Ascending aorta (tissue), 2 donors: ENCODE data around the gene PRCP. TPM values are rescaled to one million over a fixed set of nuclear protein-coding genes. Genes with fewer than 3 reads are reported as not detected.

Source experiments
- DNase-seq, 2 donors: peaks; one replicate each; pipeline ENCODE4 v3.0.0-alpha.2; 2019; ENCODE audit warnings: low spot score in 2 of 2
- H3K27ac ChIP-seq, 2 donors: fragments of 200-600 bp; sonication (generic); one replicate each; pipeline ENCODE4 v1.5.1; 2016 to 2017; ENCODE audit warnings: mild to moderate bottlenecking in 1 of 2
- H3K27me3 ChIP-seq: fragments of 200-600 bp; sonication (generic); one replicate; pipeline ENCODE4 v1.5.1; 2017
- H3K36me3 ChIP-seq, 2 donors: fragments of 200-600 bp; sonication (generic); one replicate each; pipeline ENCODE4 v1.5.1; 2016
- H3K4me1 ChIP-seq, 2 donors: fragments of 200-600 bp; sonication (generic); one replicate each; pipeline ENCODE4 v1.5.1; 2016 to 2017; ENCODE audit warnings: mild to moderate bottlenecking in 1 of 2
- H3K4me3 ChIP-seq, 2 donors: fragments of 200-600 bp; sonication (generic); one replicate each; pipeline ENCODE4 v1.5.1; 2016 to 2017; ENCODE audit warnings: mild to moderate bottlenecking in 1 of 2
- H3K9me3 ChIP-seq, 2 donors: fragments of 200-600 bp; sonication (generic); one replicate each; pipeline ENCODE4 v1.5.1; 2016
- intact Hi-C: fragments of 100-400 bp; cut with DNase I; formaldehyde crosslinking; loops from one replicate; pipeline ENCODE4 v1.15.1; 2023
- total RNA-seq: library from RNA; depleted of rRNA; stranded (reverse); fragments of >200 nt; gene quantifications from one replicate; pipeline ENCODE4 v1.1.0, GENCODE V29; 2016
- TF ChIP-seq, protein P1 (sequence below), 3 experiments: fragments of 200-600 bp in 2 of 3; fragments of 450-650 bp in 1 of 3; sonication (generic) in 2 of 3; IDR thresholded peaks; one replicate each; pipeline ENCODE4 v1.5.1; 2016 to 2019; ENCODE audit warnings: antibody characterized with exemption in 3 of 3, mild to moderate bottlenecking in 1 of 3, moderate library complexity in 1 of 3

The PRCP gene
- total RNA-seq, 1 donor from 2014 or later = 151 TPM

DNA sequence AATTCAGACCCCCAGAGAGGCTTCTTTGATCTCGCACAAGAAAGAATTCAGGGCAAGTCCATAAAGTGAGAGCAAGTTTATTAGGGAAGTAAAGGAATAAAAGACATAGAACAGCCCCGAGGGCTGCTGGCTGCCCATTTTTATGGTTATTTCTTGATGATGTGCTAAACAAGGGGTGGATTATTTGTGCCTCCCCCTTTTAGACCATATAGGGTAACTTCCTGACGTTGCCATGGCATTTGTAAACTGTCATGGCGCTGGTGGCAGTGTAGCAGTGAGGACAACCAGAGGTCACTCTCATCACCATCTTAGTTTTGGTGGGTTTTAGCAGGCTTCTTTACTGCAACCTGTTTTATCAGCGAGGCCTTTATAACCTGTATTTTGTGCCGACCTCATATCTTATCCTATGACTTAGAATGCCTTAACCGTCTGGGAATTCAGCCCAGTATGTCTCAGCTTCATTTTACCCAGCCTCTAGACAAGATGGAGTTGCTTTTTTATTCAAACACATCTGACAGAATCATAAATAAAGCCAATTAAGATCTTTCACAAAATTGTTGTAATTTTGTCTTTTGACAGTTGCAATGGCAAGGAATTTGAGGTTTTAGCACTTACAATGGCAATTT, 8.9 kb upstream of the PRCP start:
- Histone ChIP-seq H3K4me3 (no peak overlapping the region), H3K9me3 (no peaks in the 10 kb centered on the region), H3K4me1 (no peaks in the 10 kb centered on the region), H3K27ac (no peak overlapping the region), H3K36me3 (no peaks in the 10 kb centered on the region), H3K27me3 (no peaks in the 10 kb centered on the region)
- TF ChIP-seq, protein P1, sequence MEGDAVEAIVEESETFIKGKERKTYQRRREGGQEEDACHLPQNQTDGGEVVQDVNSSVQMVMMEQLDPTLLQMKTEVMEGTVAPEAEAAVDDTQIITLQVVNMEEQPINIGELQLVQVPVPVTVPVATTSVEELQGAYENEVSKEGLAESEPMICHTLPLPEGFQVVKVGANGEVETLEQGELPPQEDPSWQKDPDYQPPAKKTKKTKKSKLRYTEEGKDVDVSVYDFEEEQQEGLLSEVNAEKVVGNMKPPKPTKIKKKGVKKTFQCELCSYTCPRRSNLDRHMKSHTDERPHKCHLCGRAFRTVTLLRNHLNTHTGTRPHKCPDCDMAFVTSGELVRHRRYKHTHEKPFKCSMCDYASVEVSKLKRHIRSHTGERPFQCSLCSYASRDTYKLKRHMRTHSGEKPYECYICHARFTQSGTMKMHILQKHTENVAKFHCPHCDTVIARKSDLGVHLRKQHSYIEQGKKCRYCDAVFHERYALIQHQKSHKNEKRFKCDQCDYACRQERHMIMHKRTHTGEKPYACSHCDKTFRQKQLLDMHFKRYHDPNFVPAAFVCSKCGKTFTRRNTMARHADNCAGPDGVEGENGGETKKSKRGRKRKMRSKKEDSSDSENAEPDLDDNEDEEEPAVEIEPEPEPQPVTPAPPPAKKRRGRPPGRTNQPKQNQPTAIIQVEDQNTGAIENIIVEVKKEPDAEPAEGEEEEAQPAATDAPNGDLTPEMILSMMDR (IDR thresholded peaks at IDR 0.05) = no peak
- no peak for DNase-seq
- intact Hi-C loops = loop anchor here (5.0 kb wide), 1 partner anchor 343 kb away; no protein-coding TSS in a partner anchor

DNA sequence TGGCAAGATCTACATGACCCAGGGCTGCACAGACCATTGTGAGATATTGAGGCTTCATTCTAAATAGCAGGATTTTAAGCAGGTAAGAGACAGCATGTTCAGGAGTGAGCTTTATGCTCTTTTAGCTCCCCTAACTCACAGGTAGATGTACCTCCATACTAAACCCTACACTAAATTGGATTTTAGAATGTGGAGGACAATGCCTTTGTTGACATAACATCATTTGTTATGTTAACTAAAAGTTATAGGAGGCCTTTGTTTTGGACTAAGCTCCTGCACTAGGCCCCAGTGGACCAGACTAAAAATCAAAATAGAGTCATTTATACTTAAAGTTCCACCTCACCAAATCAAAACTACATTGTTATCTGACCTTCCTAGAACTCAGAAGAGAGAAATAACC, 8.1 kb upstream of the PRCP start:
- Histone ChIP-seq H3K36me3 (no peaks in the 10 kb centered on the region), H3K4me1 (no peaks in the 10 kb centered on the region), H3K9me3 (no peaks in the 10 kb centered on the region), H3K4me3 (no peak overlapping the region), H3K27me3 (no peaks in the 10 kb centered on the region), H3K27ac (no peak overlapping the region)
- DNase-seq = no peak
- TF ChIP-seq, protein P1 (IDR thresholded peaks at IDR 0.05) = no peak
- intact Hi-C loops = loop anchor here (5.0 kb wide), 1 partner anchor 344 kb away; no protein-coding TSS in a partner anchor

DNA sequence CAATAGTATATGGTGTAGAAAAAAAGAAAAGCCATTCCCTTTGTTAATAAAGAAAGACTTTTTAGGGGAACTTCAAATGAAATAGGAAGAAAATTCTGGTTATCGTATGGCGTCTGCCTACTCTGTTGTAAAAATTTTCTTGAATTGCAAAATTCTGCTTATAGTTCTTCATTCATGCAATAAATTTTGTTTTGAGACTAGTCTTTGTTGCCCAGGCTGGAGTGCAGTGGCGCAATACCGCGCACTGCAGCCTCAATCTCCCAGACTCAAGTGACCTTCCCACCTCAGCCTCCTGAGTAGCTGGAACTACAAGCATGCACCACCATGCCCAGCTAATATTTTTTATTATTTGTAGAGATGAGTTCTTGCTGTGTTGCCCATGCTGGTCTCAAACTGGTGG, 7.1 kb upstream of the PRCP start:
- Histone ChIP-seq H3K4me1 (no peaks in the 10 kb centered on the region), H3K4me3 (no peak overlapping the region), H3K27ac (no peak overlapping the region), H3K27me3 (no peaks in the 10 kb centered on the region), H3K36me3 (no peaks in the 10 kb centered on the region), H3K9me3 (no peaks in the 10 kb centered on the region)
- intact Hi-C loops = loop anchor here (5.0 kb wide), 1 partner anchor 345 kb away; no protein-coding TSS in a partner anchor
- TF ChIP-seq, protein P1 (IDR thresholded peaks at IDR 0.05) = no peak
- no peak for DNase-seq

DNA sequence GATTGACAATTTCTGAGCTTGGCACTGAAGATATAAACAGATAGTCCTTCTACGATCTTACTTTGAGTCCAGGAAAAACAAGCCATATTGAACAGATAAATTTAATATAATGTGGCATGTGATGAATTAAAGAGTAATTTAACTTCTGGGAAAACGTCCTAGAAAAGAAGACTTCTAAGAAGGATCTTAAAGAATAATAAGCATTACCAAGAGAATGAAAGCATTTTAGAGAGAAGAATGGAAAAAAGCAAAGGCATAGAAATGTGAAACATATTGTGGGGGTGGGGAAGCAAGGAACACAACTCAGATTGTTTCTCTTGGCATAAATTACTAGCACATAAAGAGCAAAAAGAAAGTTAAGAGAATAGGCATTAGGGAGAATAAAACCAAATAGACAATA, 6.7 kb upstream of the PRCP start:
- TF ChIP-seq, protein P1 (IDR thresholded peaks at IDR 0.05) = no peak
- no peaks in the 10 kb centered on the region for H3K9me3 ChIP-seq
- H3K27me3 ChIP-seq = no peaks in the 10 kb centered on the region
- H3K4me1 ChIP-seq = no peaks in the 10 kb centered on the region
- intact Hi-C loops = loop anchor here (5.0 kb wide), 1 partner anchor 345 kb away; no protein-coding TSS in a partner anchor
- no peak for DNase-seq
- H3K27ac ChIP-seq = no peak overlapping the region
- no peaks in the 10 kb centered on the region for H3K36me3 ChIP-seq
- H3K4me3 ChIP-seq = no peak overlapping the region

DNA sequence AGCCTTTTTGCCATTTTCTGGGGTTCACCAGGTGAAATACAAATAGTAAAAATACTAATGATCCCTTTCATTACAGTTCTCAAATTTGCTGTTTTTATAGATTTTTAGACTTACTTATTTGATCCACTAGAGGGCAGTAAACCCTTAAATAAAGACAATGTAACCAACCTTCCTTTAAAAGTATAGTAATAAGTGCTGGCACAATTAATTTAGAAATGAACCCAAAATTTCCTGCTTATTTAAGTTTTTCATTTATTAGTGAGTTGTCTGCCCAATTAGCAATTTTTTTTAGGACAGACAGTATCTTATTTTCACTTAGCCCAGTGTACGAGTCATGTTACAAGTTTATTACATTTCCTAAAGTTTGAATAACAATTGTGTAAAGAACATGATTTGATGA, 6.0 kb upstream of the PRCP start:
- DNase-seq = no peak
- Histone ChIP-seq H3K27me3 (no peaks in the 10 kb centered on the region), H3K4me3 (no peak overlapping the region), H3K4me1 (no peaks in the 10 kb centered on the region), H3K36me3 (no peaks in the 10 kb centered on the region), H3K27ac (no peak overlapping the region), H3K9me3 (no peaks in the 10 kb centered on the region)
- TF ChIP-seq, protein P1 (IDR thresholded peaks at IDR 0.05) = peak; percentile 47 to 62 (median 50)
- intact Hi-C loops = loop anchor here (5.0 kb wide), 1 partner anchor 346 kb away; no protein-coding TSS in a partner anchor
